ENCODE measurements around the gene EFNA4.

GRCh38 chr1:155030243-155030795 is 33.2 kb upstream of the EFNA4 start:
- TF ChIP-seq, protein P1, sequence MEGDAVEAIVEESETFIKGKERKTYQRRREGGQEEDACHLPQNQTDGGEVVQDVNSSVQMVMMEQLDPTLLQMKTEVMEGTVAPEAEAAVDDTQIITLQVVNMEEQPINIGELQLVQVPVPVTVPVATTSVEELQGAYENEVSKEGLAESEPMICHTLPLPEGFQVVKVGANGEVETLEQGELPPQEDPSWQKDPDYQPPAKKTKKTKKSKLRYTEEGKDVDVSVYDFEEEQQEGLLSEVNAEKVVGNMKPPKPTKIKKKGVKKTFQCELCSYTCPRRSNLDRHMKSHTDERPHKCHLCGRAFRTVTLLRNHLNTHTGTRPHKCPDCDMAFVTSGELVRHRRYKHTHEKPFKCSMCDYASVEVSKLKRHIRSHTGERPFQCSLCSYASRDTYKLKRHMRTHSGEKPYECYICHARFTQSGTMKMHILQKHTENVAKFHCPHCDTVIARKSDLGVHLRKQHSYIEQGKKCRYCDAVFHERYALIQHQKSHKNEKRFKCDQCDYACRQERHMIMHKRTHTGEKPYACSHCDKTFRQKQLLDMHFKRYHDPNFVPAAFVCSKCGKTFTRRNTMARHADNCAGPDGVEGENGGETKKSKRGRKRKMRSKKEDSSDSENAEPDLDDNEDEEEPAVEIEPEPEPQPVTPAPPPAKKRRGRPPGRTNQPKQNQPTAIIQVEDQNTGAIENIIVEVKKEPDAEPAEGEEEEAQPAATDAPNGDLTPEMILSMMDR (IDR thresholded peaks at IDR 0.05) = no peak
- no peak for TF ChIP-seq EZH2 (IDR thresholded peaks at IDR 0.05; ENCODE audit: borderline replicate concordance, insufficient read depth, low read depth, low read length, poor library complexity, severe bottlenecking)
